ENCODE measurements around the gene CABP4.

Gene CABP4

DNA sequence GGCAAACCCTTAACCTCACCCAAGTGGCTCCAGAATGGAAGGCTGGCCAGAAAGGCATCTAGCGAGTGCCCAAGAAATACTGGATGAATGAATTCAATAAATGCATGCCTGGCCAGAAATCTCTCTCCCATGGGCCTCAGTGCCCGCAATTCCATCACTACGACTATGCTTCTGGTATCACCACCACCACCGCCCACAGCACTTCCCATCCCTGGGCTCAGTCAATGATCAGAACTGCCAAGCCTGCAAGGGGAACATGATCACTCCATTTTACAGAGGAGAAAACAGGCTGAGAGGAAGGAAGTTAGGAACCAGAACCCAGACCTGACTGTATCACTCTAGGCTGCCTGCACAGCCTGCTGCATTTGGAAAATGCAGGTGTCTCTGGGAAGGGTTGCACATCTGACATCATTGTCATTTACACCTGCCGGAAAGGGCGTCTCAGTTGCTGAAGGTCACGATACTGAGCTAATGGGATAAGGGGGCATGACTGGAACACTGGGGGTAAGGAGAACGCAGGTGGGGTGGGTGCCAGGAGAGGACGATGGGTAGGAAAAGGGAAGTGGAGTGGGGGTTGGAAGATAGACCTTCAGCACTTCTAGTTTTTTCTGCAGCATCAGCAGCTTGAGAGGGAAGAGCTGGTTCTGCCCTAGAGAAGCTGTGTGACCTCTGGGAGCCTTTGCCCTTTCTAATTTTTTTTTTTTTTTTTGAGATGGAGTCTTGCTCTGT lies 5.9 kb upstream of the CABP4 start:
- H3K36me3 ChIP-seq (replicated peaks): no peaks in the 10 kb centered on the region
- no peak overlapping the region for H3K27ac ChIP-seq
- no peaks in the 10 kb centered on the region for H3K27me3 ChIP-seq (replicated peaks)
- in situ Hi-C loops (cut with HindIII; ENCODE audit: low pct_ligation_motif_present, low sequenced_read_pairs): no loop called here
- DNase-seq: no peak
- no peak overlapping the region for H3K4me3 ChIP-seq (ENCODE audit: low read depth, low read length)
- TF ChIP-seq CTCF (IDR thresholded peaks at IDR 0.05; ENCODE audit: low read depth, low read length, missing control alignments): no peak

GRCh38 chr11:67450796-67451657 lies 4.1 kb upstream of the CABP4 start:
- no peak for TF ChIP-seq CTCF (IDR thresholded peaks at IDR 0.05; ENCODE audit: low read depth, low read length, missing control alignments)
- in situ Hi-C loops (cut with HindIII; ENCODE audit: low pct_ligation_motif_present, low sequenced_read_pairs): no loop called here
- Histone ChIP-seq H3K27me3 (replicated peaks) (no peaks in the 10 kb centered on the region), H3K36me3 (replicated peaks) (no peaks in the 10 kb centered on the region), H3K4me3 (ENCODE audit: low read depth, low read length) (no peak overlapping the region), H3K27ac (no peak overlapping the region)
- DNase-seq: no peak

DNA sequence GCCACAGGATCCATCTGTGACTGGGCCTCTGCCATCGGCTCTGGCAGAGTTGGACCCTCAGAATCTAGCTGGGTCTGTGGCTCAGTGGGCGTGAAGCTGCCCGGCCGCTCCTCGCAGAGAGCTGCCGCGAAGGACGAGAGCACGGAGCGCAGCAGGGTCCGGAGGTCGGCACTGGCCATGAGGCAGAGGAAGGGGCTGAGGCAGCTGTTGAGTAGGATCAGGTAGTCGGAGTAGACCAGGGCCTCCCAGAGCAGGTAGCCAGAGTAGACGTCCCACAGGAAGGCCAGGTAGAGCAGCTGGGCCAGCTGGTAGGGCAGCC lies 3.5 kb upstream of the CABP4 start:
- Histone ChIP-seq H3K36me3 (replicated peaks) (no peaks in the 10 kb centered on the region), H3K27ac (no peak overlapping the region), H3K27me3 (replicated peaks) (no peaks in the 10 kb centered on the region), H3K4me3 (ENCODE audit: low read depth, low read length) (no peak overlapping the region)
- in situ Hi-C loops (cut with HindIII; ENCODE audit: low pct_ligation_motif_present, low sequenced_read_pairs): no loop called here
- TF ChIP-seq CTCF (IDR thresholded peaks at IDR 0.05; ENCODE audit: low read depth, low read length, missing control alignments): no peak
- no peak for DNase-seq

- Histone ChIP-seq H3K27me3 (replicated peaks) (no peaks in the 10 kb centered on the region), H3K36me3 (replicated peaks) (no peaks in the 10 kb centered on the region), H3K4me3 (ENCODE audit: low read depth, low read length) (no peak within 1 kb of the TSS), H3K27ac (no peak within 1 kb of the TSS)
- TF ChIP-seq CTCF (IDR thresholded peaks at IDR 0.05; ENCODE audit: low read depth, low read length, missing control alignments): no peak
- in situ Hi-C loops (cut with HindIII; ENCODE audit: low pct_ligation_motif_present, low sequenced_read_pairs): no loop called here
- no peak for DNase-seq
Measured at GRCh38 chr11:67452141-67452952, 2.8 kb upstream of the CABP4 start, which contains the start of gene GPR152. GPR152 (minus strand) TSS chr11:67452729; CDS start chr11:67452724, 5 bp downstream.

DNA sequence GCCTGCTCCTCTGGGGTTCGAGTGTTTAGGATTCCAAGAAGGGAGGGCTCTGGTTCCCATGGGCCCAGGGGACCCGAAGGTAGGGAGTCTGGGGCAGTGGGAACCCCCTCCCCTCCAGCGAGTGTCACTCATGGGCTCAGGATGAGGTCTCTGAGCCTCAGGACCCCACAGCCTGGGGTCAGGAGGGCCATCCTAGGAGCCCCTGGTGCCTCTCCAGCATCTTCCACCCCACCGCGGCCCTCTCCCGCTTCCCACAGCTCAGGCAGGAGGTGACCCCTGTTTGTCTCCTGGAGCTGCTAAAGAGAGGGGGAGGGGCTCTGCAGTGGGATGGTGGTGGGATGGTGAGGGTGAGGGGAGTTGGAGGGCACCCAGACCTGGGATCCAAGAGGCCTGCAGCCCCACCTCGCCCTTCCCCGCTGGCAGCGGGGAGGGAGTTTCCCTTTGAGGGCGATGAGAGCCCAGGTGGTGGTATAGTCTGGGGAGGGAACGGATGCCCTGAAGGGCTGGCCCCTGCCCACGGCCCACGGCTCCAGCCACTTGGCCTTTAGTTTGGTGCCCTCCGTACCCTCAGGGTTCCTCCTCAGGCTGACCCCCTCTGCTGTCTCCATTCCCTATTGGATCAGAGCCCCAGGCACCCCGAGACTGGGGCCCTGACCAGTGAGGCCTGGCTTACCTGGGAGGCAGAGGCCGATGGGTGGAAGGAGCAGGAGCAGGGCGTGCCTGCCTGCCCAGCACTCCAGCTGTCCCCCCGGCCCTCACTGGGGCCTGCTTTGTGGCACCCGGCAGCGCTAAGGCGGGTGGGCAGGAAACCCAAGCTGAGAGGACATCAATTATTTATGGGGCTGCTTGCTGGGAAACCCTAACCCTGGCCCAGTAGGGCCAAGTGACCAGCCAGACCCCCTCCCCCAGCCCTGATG lies 1.1 kb upstream of the CABP4 start:
- Histone ChIP-seq H3K27me3 (replicated peaks) (no peaks in the 10 kb centered on the region), H3K4me3 (ENCODE audit: low read depth, low read length) (no peak overlapping the region), H3K27ac (no peak overlapping the region), H3K36me3 (replicated peaks) (no peaks in the 10 kb centered on the region)
- DNase-seq: no peak
- TF ChIP-seq CTCF (IDR thresholded peaks at IDR 0.05; ENCODE audit: low read depth, low read length, missing control alignments): no peak
- in situ Hi-C loops (cut with HindIII; ENCODE audit: low pct_ligation_motif_present, low sequenced_read_pairs): no loop called here
